Measurements from ENCODE around the gene PRDX6. TPM values are rescaled to one million over a fixed set of nuclear protein-coding genes. Genes with fewer than 3 reads are reported as not detected.

PRDX6 gene
- total and polyA plus RNA-seq, 2 of the 8 experiments (the other 6 are each of a cell fraction or from before 2014, with no cell fraction given), result 348 to 677 TPM

DNA sequence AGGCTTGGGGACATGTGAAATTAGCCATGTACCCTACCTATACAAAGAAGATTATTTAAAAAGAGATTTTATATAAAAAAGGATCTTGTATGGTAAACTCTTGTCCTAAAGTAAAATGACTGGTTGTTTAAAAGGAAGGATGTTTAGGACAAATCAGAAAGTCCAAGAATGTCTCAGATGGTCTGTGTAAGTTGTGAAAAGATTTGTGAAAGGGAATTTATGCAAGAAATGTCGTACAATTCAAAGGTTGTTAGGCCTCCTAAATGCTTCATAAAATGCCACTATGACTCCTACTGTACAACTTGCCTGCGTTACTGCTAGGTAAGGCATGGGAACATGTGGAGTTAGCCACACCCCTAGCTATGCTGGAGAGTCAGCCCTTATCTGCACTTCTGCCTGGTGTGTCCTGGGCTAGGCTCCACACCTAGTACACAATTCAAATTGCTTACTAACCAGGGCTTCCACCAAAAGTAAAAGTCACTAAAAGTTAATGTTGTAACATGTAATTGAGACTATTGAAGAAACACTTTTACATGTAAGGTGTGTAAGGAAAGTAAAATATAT is 19.7 kb downstream of the PRDX6 start (continued):
- TF ChIP-seq, protein P1, sequence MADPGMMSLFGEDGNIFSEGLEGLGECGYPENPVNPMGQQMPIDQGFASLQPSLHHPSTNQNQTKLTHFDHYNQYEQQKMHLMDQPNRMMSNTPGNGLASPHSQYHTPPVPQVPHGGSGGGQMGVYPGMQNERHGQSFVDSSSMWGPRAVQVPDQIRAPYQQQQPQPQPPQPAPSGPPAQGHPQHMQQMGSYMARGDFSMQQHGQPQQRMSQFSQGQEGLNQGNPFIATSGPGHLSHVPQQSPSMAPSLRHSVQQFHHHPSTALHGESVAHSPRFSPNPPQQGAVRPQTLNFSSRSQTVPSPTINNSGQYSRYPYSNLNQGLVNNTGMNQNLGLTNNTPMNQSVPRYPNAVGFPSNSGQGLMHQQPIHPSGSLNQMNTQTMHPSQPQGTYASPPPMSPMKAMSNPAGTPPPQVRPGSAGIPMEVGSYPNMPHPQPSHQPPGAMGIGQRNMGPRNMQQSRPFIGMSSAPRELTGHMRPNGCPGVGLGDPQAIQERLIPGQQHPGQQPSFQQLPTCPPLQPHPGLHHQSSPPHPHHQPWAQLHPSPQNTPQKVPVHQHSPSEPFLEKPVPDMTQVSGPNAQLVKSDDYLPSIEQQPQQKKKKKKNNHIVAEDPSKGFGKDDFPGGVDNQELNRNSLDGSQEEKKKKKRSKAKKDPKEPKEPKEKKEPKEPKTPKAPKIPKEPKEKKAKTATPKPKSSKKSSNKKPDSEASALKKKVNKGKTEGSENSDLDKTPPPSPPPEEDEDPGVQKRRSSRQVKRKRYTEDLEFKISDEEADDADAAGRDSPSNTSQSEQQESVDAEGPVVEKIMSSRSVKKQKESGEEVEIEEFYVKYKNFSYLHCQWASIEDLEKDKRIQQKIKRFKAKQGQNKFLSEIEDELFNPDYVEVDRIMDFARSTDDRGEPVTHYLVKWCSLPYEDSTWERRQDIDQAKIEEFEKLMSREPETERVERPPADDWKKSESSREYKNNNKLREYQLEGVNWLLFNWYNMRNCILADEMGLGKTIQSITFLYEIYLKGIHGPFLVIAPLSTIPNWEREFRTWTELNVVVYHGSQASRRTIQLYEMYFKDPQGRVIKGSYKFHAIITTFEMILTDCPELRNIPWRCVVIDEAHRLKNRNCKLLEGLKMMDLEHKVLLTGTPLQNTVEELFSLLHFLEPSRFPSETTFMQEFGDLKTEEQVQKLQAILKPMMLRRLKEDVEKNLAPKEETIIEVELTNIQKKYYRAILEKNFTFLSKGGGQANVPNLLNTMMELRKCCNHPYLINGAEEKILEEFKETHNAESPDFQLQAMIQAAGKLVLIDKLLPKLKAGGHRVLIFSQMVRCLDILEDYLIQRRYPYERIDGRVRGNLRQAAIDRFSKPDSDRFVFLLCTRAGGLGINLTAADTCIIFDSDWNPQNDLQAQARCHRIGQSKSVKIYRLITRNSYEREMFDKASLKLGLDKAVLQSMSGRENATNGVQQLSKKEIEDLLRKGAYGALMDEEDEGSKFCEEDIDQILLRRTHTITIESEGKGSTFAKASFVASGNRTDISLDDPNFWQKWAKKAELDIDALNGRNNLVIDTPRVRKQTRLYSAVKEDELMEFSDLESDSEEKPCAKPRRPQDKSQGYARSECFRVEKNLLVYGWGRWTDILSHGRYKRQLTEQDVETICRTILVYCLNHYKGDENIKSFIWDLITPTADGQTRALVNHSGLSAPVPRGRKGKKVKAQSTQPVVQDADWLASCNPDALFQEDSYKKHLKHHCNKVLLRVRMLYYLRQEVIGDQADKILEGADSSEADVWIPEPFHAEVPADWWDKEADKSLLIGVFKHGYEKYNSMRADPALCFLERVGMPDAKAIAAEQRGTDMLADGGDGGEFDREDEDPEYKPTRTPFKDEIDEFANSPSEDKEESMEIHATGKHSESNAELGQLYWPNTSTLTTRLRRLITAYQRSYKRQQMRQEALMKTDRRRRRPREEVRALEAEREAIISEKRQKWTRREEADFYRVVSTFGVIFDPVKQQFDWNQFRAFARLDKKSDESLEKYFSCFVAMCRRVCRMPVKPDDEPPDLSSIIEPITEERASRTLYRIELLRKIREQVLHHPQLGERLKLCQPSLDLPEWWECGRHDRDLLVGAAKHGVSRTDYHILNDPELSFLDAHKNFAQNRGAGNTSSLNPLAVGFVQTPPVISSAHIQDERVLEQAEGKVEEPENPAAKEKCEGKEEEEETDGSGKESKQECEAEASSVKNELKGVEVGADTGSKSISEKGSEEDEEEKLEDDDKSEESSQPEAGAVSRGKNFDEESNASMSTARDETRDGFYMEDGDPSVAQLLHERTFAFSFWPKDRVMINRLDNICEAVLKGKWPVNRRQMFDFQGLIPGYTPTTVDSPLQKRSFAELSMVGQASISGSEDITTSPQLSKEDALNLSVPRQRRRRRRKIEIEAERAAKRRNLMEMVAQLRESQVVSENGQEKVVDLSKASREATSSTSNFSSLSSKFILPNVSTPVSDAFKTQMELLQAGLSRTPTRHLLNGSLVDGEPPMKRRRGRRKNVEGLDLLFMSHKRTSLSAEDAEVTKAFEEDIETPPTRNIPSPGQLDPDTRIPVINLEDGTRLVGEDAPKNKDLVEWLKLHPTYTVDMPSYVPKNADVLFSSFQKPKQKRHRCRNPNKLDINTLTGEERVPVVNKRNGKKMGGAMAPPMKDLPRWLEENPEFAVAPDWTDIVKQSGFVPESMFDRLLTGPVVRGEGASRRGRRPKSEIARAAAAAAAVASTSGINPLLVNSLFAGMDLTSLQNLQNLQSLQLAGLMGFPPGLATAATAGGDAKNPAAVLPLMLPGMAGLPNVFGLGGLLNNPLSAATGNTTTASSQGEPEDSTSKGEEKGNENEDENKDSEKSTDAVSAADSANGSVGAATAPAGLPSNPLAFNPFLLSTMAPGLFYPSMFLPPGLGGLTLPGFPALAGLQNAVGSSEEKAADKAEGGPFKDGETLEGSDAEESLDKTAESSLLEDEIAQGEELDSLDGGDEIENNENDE (IDR thresholded peaks at IDR 0.05; ENCODE audit: insufficient replicate concordance, low read length), result no peak
- TF ChIP-seq CBX5 (IDR thresholded peaks at IDR 0.05; ENCODE audit: low read depth, low read length), result no peak
- TF ChIP-seq, protein P2, sequence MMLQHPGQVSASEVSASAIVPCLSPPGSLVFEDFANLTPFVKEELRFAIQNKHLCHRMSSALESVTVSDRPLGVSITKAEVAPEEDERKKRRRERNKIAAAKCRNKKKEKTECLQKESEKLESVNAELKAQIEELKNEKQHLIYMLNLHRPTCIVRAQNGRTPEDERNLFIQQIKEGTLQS (IDR thresholded peaks at IDR 0.05; ENCODE audit: insufficient read depth, low read depth, low read length), result no peak
- no peak for TF ChIP-seq EZH2 (IDR thresholded peaks at IDR 0.05; ENCODE audit: low read depth, low read length, severe bottlenecking)
- no peak for TF ChIP-seq YY1 (IDR thresholded peaks at IDR 0.05; ENCODE audit: low read depth, low read length)
- TF ChIP-seq KDM4A (IDR thresholded peaks at IDR 0.05; ENCODE audit: low read depth, low read length, severe bottlenecking), result no peak
- no peak for TF ChIP-seq TEAD4 (IDR thresholded peaks at IDR 0.05; ENCODE audit: low read depth, low read length)
- no peak for TF ChIP-seq RBBP5 (IDR thresholded peaks at IDR 0.05; ENCODE audit: borderline replicate concordance, low read depth, low read length)
- TF ChIP-seq GABPA (IDR thresholded peaks at IDR 0.05; ENCODE audit: borderline replicate concordance, insufficient read depth, low read length), result no peak

Measured in H1 (cell line).